H9 (cell line): ENCODE data around the gene RBSN. TPM values are rescaled to one million over a fixed set of nuclear protein-coding genes. Genes with fewer than 3 reads are reported as not detected.

Experiments
- DNase-seq: peaks from one replicate; pipeline ENCODE4 v3.0.0-alpha.2; 2017
- H2AFZ ChIP-seq: one replicate; pipeline ENCODE4 v1.6.1; 2013; ENCODE audit warnings: mild to moderate bottlenecking, low read length, control low read depth, moderate library complexity
- H2AK5ac ChIP-seq: 2 replicates; pipeline ENCODE4 v1.6.1; 2013; ENCODE audit warnings: low read length, control low read depth, mixed read lengths; ENCODE audit not compliant: insufficient read length
- H2BK120ac ChIP-seq: one replicate; pipeline ENCODE4 v1.6.1; 2013; ENCODE audit warnings: low read depth, mild to moderate bottlenecking, low read length, control low read depth, inconsistent platforms; ENCODE audit not compliant: poor library complexity, severe bottlenecking
- H2BK12ac ChIP-seq: 2 replicates; pipeline ENCODE4 v1.6.1; 2013; ENCODE audit warnings: low read length, control low read depth, mixed read lengths, low read depth; ENCODE audit not compliant: insufficient read length
- H2BK15ac ChIP-seq: 2 replicates; pipeline ENCODE4 v1.6.1; 2013; ENCODE audit warnings: low read depth, low read length, control low read depth
- H2BK20ac ChIP-seq: one replicate; pipeline ENCODE4 v1.6.1; 2013; ENCODE audit warnings: low read depth, mild to moderate bottlenecking, low read length, control low read depth, inconsistent platforms; ENCODE audit not compliant: poor library complexity, severe bottlenecking
- H2BK5ac ChIP-seq: 2 replicates; pipeline ENCODE4 v1.6.1; 2013; ENCODE audit warnings: low read length, control low read depth, mixed read lengths; ENCODE audit not compliant: insufficient read length
- H3K14ac ChIP-seq: 2 replicates; pipeline ENCODE4 v1.6.1; 2013; ENCODE audit warnings: low read length, control low read depth; ENCODE audit not compliant: insufficient read depth
- H3K18ac ChIP-seq: 2 replicates; pipeline ENCODE4 v1.6.1; 2013; ENCODE audit warnings: low read depth, mild to moderate bottlenecking, mixed read lengths, low read length, control low read depth; ENCODE audit not compliant: insufficient read length
- H3K23ac ChIP-seq: 2 replicates; pipeline ENCODE4 v1.6.1; 2013; ENCODE audit warnings: low read length, control low read depth, mixed read lengths, low read depth; ENCODE audit not compliant: insufficient read length
- H3K23me2 ChIP-seq: 2 replicates; pipeline ENCODE4 v1.6.1; 2013; ENCODE audit warnings: low read depth, mild to moderate bottlenecking, mixed read lengths, low read length, control low read depth; ENCODE audit not compliant: insufficient read length, poor library complexity, severe bottlenecking
- H3K27ac ChIP-seq: 2 replicates; pipeline ENCODE4 v1.5.1; 2013; ENCODE audit warnings: low read length, control low read depth, mixed read lengths, low read depth; ENCODE audit not compliant: insufficient read length
- H3K27me3 ChIP-seq: 2 replicates; pipeline ENCODE4 v1.6.1; 2013; ENCODE audit warnings: low read length, control low read depth, inconsistent platforms; ENCODE audit not compliant: insufficient read depth
- H3K4ac ChIP-seq: 2 replicates; pipeline ENCODE4 v1.6.1; 2013; ENCODE audit warnings: low read depth, mild to moderate bottlenecking, control low read depth, inconsistent platforms, low read length, moderate library complexity
- H3K4me1 ChIP-seq: 2 replicates; pipeline ENCODE4 v1.6.1; 2013; ENCODE audit warnings: low read length, control low read depth, inconsistent platforms; ENCODE audit not compliant: insufficient read depth
- H3K4me2 ChIP-seq: 2 replicates; pipeline ENCODE4 v1.6.1; 2013; ENCODE audit warnings: low read length, control low read depth, mixed read lengths; ENCODE audit not compliant: insufficient read length, insufficient read depth
- H3K56ac ChIP-seq: 2 replicates; pipeline ENCODE4 v1.6.1; 2013; ENCODE audit warnings: low read depth, mild to moderate bottlenecking, mixed read lengths, low read length, control low read depth; ENCODE audit not compliant: insufficient read length
- H3K79me1 ChIP-seq: 2 replicates; pipeline ENCODE4 v1.6.1; 2013; ENCODE audit warnings: low read depth, mild to moderate bottlenecking, moderate library complexity, low read length, control low read depth, inconsistent platforms; ENCODE audit not compliant: insufficient read depth, poor library complexity, severe bottlenecking
- H3K79me2 ChIP-seq: 2 replicates; pipeline ENCODE4 v1.6.1; 2013; ENCODE audit warnings: low read length, control low read depth, inconsistent platforms; ENCODE audit not compliant: insufficient read depth
- H3K9ac ChIP-seq: 2 replicates; pipeline ENCODE4 v1.6.1; 2013; ENCODE audit warnings: low read length, control low read depth, mixed read lengths; ENCODE audit not compliant: insufficient read length; ENCODE audit errors: extremely low read depth
- H3K9me3 ChIP-seq: one replicate; pipeline ENCODE4 v1.6.1; 2013; ENCODE audit warnings: low read depth, low read length, inconsistent platforms; ENCODE audit not compliant: control insufficient read depth
- H3T11ph ChIP-seq: one replicate; pipeline ENCODE4 v1.6.1; 2013; ENCODE audit warnings: mild to moderate bottlenecking, low read length, control low read depth, inconsistent platforms
- H4K20me1 ChIP-seq: one replicate; pipeline ENCODE4 v1.6.1; 2013; ENCODE audit not compliant: control insufficient read depth, insufficient read length, insufficient read depth
- H4K5ac ChIP-seq: 2 replicates; pipeline ENCODE4 v1.6.1; 2013; ENCODE audit warnings: low read depth, mild to moderate bottlenecking, mixed read lengths, low read length, control low read depth; ENCODE audit not compliant: insufficient read length
- H4K8ac ChIP-seq: replicated peaks from 2 replicates; pipeline ENCODE4 v1.6.1; 2013; ENCODE audit warnings: low read length, control low read depth, mixed read lengths, low read depth; ENCODE audit not compliant: insufficient read length
- H4K91ac ChIP-seq: 2 replicates; pipeline ENCODE4 v1.6.1; 2013; ENCODE audit warnings: low read depth, mild to moderate bottlenecking, moderate library complexity, mixed read lengths, low read length, control low read depth; ENCODE audit not compliant: insufficient read length
- H3K27ac Mint-ChIP-seq, 3 experiments: 2 replicates in 2 of 3; 3 replicates in 1 of 3; pipeline ENCODE4 v1.8.0; 2020 to 2021; ENCODE audit warnings: mixed read lengths in 3 of 3, mild to moderate bottlenecking in 1 of 3, moderate library complexity in 1 of 3
- H3K27me3 Mint-ChIP-seq: 2 replicates; pipeline ENCODE4 v1.8.0; 2021; ENCODE audit warnings: low read depth, mild to moderate bottlenecking, moderate library complexity, mixed read lengths
- H3K36me3 Mint-ChIP-seq, 3 experiments: 2 replicates in 2 of 3; 3 replicates in 1 of 3; pipeline ENCODE4 v1.8.0; 2020 to 2021; ENCODE audit warnings: low read depth in 3 of 3, mixed read lengths in 3 of 3; ENCODE audit not compliant: insufficient read depth in 1 of 3
- H3K4me1 Mint-ChIP-seq, 2 experiments: 2 replicates each; pipeline ENCODE4 v1.8.0; 2020; ENCODE audit warnings: mixed read lengths in 2 of 2
- H3K4me3 Mint-ChIP-seq, 2 experiments: 2 replicates in 1 of 2; 3 replicates in 1 of 2; pipeline ENCODE4 v1.8.0; 2020 to 2021; ENCODE audit warnings: mild to moderate bottlenecking in 2 of 2, mixed read lengths in 2 of 2, moderate library complexity in 1 of 2
- H3K9me3 Mint-ChIP-seq, 2 experiments: 2 replicates in 1 of 2; 3 replicates in 1 of 2; pipeline ENCODE4 v1.8.0; 2020; ENCODE audit warnings: mild to moderate bottlenecking in 2 of 2, mixed read lengths in 2 of 2, moderate library complexity in 1 of 2
- CTCF ChIP-seq: fragments of 200-600 bp; sonication (generic); conservative IDR thresholded peaks from 3 replicates; pipeline ENCODE4 v1.8.0; 2021; ENCODE audit warnings: antibody characterized with exemption, mild to moderate bottlenecking
- WGBS: extraction: QIAGEN DNeasy Blood & Tissue Kit; methylation state at CpG from one replicate; pipeline ENCODE4 v1.1.7; 2013; ENCODE audit warnings: missing lambda C conversion rate, low lambda C conversion rate, mixed read lengths; ENCODE audit not compliant: insufficient read length; ENCODE audit errors: extremely low coverage; 5-methylcytosine and 5-hydroxymethylcytosine counted together
- total RNA-seq: library from RNA; stranded (reverse); gene quantifications from 2 replicates; pipeline ENCODE4 v1.2.1, GENCODE V29; 2021

The RBSN gene
- total RNA-seq, 1 experiment from 2014 or later: 16.0 TPM

- H4K5ac ChIP-seq: no peak overlapping the region
- H3K9me3 Mint-ChIP-seq: no peaks in the 10 kb centered on the region
- no peak overlapping the region for H3K56ac ChIP-seq
- H3K27me3 ChIP-seq: no peaks in the 10 kb centered on the region
- peaks cover 3% of the 10 kb centered on the region for H3K23me2 ChIP-seq
- H3K4me2 ChIP-seq: no peak overlapping the region
- H3K4me1 Mint-ChIP-seq: peaks cover 26 to 27% of the 10 kb centered on the region in 2 experiments
- H3K9me3 ChIP-seq: peaks cover 4% of the 10 kb centered on the region
- no peak overlapping the region for H3K14ac ChIP-seq
- no peak for DNase-seq
- H3K27ac Mint-ChIP-seq: no peak overlapping the region
- no peaks in the 10 kb centered on the region for H3K79me2 ChIP-seq
- no peak overlapping the region for H2BK5ac ChIP-seq
- peaks cover 34% of the 10 kb centered on the region for H3K27me3 Mint-ChIP-seq
- no peak overlapping the region for H2AFZ ChIP-seq
- no CpG with 5 or more reads among the region's 2 CpGs for WGBS
- H3K23ac ChIP-seq: no peak overlapping the region
- H4K20me1 ChIP-seq: no peaks in the 10 kb centered on the region
- H2AK5ac ChIP-seq: no peak overlapping the region
- H3K27ac ChIP-seq: no peak overlapping the region
- H2BK15ac ChIP-seq: no peak overlapping the region
- no peaks in the 10 kb centered on the region for H3K79me1 ChIP-seq
- no peaks in the 10 kb centered on the region for H3K36me3 Mint-ChIP-seq
- no peak overlapping the region for H2BK120ac ChIP-seq
- no peak overlapping the region for H3K4ac ChIP-seq
- H2BK20ac ChIP-seq: no peak overlapping the region
- H3K4me3 Mint-ChIP-seq: no peak overlapping the region
- H3K18ac ChIP-seq: no peak overlapping the region
- no peak overlapping the region for H3K9ac ChIP-seq
- no peak overlapping the region for H4K8ac ChIP-seq
- no peak overlapping the region for H4K91ac ChIP-seq
- no peak for TF ChIP-seq CTCF
- H3T11ph ChIP-seq: no peak overlapping the region
- H2BK12ac ChIP-seq: no peak overlapping the region
- H3K4me1 ChIP-seq: peaks cover 5% of the 10 kb centered on the region; the same call in 1 of the 2 replicates
Measured at GRCh38 chr3:15116032-15116669, 17.2 kb upstream of the RBSN start.
